Sigmoid colon (tissue), 4 donors: ENCODE data around the gene MOB1A.

ENCODE experiments used
- POLR2AphosphoS5 ChIP-seq, 4 donors: sonication (generic); formaldehyde crosslinking; IDR thresholded peaks; one replicate each; pipeline ENCODE4 v1.6.1; 2017; ENCODE audit warnings: antibody characterized with exemption in 4 of 4
- TF ChIP-seq, protein P1 (sequence below), 4 experiments: fragments of 450-650 bp in 3 of 4; fragments of 200-600 bp in 1 of 4; IDR thresholded peaks; one replicate each; pipeline ENCODE4 v1.5.1; 2016 to 2019; ENCODE audit warnings: antibody characterized with exemption in 4 of 4, mild to moderate bottlenecking in 3 of 4, moderate library complexity in 2 of 4

DNA sequence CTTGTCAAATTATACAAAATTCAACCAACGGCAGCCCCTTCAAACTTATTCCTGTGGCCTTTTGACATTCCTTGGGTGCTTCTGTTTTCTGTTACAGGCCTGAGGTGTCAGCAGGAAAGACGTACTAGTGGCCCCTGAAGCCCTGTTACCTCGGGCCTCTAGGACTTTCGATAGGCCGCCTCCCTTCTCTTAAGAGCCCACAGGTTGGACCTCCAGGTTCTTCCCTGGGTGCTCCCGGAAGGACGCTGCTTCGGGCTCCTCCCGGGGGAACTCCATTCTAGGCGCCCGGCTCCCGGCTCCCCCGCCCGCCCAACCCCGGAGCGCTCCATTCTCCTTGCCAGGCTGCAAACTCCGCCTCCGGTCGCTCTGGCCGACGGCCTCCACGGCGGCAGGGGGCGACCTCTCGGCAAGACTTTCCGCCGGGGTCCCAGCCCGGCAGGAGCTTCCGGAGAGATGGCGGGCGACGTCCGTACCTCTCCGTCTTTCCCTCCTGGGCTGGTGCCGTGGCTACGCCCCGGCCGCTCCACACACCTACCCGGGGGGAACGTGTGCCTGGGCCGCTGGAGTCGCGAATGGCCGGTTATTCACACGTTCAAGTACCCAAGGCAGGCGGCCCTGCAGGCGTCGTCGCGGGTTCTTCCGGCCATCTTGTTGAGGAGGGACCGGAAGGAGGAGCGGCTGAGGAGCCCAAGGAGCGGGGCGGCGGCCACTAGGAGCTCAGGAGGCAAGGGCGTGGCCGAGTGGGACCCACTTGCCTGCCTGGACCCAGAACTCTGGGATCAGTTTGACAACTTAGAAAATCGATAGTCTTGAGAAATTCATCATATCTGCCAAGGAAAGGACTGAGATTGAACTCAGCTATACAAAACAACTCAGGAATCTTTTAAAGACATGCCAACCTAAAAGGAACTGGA, 58.5 kb downstream of the MOB1A start:
- TF ChIP-seq, protein P1, sequence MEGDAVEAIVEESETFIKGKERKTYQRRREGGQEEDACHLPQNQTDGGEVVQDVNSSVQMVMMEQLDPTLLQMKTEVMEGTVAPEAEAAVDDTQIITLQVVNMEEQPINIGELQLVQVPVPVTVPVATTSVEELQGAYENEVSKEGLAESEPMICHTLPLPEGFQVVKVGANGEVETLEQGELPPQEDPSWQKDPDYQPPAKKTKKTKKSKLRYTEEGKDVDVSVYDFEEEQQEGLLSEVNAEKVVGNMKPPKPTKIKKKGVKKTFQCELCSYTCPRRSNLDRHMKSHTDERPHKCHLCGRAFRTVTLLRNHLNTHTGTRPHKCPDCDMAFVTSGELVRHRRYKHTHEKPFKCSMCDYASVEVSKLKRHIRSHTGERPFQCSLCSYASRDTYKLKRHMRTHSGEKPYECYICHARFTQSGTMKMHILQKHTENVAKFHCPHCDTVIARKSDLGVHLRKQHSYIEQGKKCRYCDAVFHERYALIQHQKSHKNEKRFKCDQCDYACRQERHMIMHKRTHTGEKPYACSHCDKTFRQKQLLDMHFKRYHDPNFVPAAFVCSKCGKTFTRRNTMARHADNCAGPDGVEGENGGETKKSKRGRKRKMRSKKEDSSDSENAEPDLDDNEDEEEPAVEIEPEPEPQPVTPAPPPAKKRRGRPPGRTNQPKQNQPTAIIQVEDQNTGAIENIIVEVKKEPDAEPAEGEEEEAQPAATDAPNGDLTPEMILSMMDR (IDR thresholded peaks at IDR 0.05): peak in 2 of 4 experiments; percentile 31 to 72
- TF ChIP-seq POLR2AphosphoS5 (IDR thresholded peaks at IDR 0.05): peak; percentile 35 to 68 (median 52)
